ENCODE measurements around the gene PJA1.

PJA1 gene

GRCh38 chrX:69142788-69143469 is 22.3 kb downstream of the PJA1 start:
- peak; percentile 46 for DNase-seq

GRCh38 chrX:69140837-69141236 is 24.4 kb downstream of the PJA1 start:
- DNase-seq: no peak

GRCh38 chrX:69139516-69139915 is 25.7 kb downstream of the PJA1 start:
- no peak for DNase-seq

GRCh38 chrX:69138512-69138911 is 26.7 kb downstream of the PJA1 start:
- no peak for DNase-seq

- no peak for DNase-seq
Measured at GRCh38 chrX:69138118-69138390, 27.2 kb downstream of the PJA1 start.

GRCh38 chrX:69137371-69138117 is 27.7 kb downstream of the PJA1 start:
- peak; percentile 75 for DNase-seq

- DNase-seq: peak; percentile 17
Measured at GRCh38 chrX:69136546-69137331, 28.5 kb downstream of the PJA1 start.

- peak; percentile 70 for DNase-seq
Measured at GRCh38 chrX:69133921-69134542, 31.2 kb downstream of the PJA1 start.

GRCh38 chrX:69131886-69132285 is 33.4 kb downstream of the PJA1 start:
- DNase-seq: no peak

GRCh38 chrX:69130439-69130838 is 34.8 kb downstream of the PJA1 start:
- no peak for DNase-seq

- peak; percentile 48 for DNase-seq
Measured at GRCh38 chrX:69128588-69128987, 36.7 kb downstream of the PJA1 start.

- no peak for DNase-seq
Measured at GRCh38 chrX:69127466-69127865, 37.8 kb downstream of the PJA1 start.

GRCh38 chrX:69126642-69127041 is 38.6 kb downstream of the PJA1 start:
- DNase-seq: no peak

- DNase-seq: no peak
Measured at GRCh38 chrX:69125094-69125493, 40.2 kb downstream of the PJA1 start.

- DNase-seq: peak; percentile 52
Measured at GRCh38 chrX:69124108-69124507, 41.1 kb downstream of the PJA1 start.

GRCh38 chrX:69123481-69123880 is 41.8 kb downstream of the PJA1 start:
- DNase-seq: no peak

GRCh38 chrX:69121321-69122000 is 43.8 kb downstream of the PJA1 start:
- no peak for DNase-seq

- no peak for DNase-seq
Measured at GRCh38 chrX:69120476-69120875, 44.8 kb downstream of the PJA1 start.

GRCh38 chrX:69119122-69119521 is 46.1 kb downstream of the PJA1 start:
- DNase-seq: no peak

- no peak for DNase-seq
Measured at GRCh38 chrX:69117876-69118526, 47.3 kb downstream of the PJA1 start.

- no peak for DNase-seq
Measured at GRCh38 chrX:69116077-69116476, 49.2 kb downstream of the PJA1 start.

GRCh38 chrX:69113723-69114122 is 51.5 kb downstream of the PJA1 start:
- no peak for DNase-seq

All from fibroblast of skin of abdomen (primary cell).